CD4-positive, alpha-beta T cell treated with Interleukin-17A for 4 hours (primary cell): ENCODE measurements around the gene ANKS1B.

Experiments
- DNase-seq: peaks from one replicate; pipeline ENCODE4 v3.0.0-alpha.2; 2020; ENCODE audit warnings: mixed read lengths

Gene ANKS1B

GRCh38 chr12:98696036-98696646 lies 1288.6 kb downstream of the ANKS1B start:
- DNase-seq: no peak

- DNase-seq: no peak
Observed at GRCh38 chr12:98691351-98691750, 1293.4 kb downstream of the ANKS1B start.

- no peak for DNase-seq
Observed at GRCh38 chr12:98686603-98687002, 1298.1 kb downstream of the ANKS1B start.
